ENCODE data around the gene CUEDC2.
"Not testable (repeated sequence)": the region's sequence is repeated elsewhere in the genome, so short reads cannot be mapped to it uniquely, and the experiment has no call there.

The CUEDC2 gene

DNA sequence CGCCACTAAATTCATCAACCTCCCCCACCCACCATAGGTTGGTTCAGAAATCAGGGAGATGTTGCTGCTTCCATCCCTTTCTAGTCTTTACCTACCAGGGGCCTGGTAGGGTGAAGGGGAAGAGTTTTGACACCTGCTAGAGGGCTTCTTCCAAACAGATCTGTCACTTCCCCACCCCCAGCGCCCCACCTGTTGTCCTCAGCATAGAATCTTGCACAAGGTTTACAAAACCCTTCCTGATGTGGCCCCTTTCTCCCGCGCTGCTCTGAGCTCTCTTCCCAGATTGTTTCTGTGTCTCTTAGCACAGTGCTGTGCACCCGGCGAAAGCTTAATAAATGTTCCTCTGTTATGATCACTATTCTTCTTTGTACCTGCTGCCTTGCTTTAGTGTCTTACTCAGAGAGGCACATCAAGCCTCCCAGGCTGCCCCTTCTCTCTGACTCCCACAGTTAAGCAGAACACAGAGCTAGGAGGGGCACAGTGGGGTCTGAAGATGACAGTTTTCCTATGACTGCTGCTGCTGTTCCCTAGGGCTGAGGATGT lies 30.2 kb upstream of the CUEDC2 start:
- no peak overlapping the region for H3K4me3 ChIP-seq (ENCODE audit: low read depth, low read length)
- in situ Hi-C loops (cut with HindIII; ENCODE audit: low sequenced_read_pairs): no loop called here
- no peak for DNase-seq (ENCODE audit: low read depth, low spot score)
- TF ChIP-seq, protein P1, sequence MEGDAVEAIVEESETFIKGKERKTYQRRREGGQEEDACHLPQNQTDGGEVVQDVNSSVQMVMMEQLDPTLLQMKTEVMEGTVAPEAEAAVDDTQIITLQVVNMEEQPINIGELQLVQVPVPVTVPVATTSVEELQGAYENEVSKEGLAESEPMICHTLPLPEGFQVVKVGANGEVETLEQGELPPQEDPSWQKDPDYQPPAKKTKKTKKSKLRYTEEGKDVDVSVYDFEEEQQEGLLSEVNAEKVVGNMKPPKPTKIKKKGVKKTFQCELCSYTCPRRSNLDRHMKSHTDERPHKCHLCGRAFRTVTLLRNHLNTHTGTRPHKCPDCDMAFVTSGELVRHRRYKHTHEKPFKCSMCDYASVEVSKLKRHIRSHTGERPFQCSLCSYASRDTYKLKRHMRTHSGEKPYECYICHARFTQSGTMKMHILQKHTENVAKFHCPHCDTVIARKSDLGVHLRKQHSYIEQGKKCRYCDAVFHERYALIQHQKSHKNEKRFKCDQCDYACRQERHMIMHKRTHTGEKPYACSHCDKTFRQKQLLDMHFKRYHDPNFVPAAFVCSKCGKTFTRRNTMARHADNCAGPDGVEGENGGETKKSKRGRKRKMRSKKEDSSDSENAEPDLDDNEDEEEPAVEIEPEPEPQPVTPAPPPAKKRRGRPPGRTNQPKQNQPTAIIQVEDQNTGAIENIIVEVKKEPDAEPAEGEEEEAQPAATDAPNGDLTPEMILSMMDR (IDR thresholded peaks at IDR 0.05; ENCODE audit: low read depth, low read length): no peak

DNA sequence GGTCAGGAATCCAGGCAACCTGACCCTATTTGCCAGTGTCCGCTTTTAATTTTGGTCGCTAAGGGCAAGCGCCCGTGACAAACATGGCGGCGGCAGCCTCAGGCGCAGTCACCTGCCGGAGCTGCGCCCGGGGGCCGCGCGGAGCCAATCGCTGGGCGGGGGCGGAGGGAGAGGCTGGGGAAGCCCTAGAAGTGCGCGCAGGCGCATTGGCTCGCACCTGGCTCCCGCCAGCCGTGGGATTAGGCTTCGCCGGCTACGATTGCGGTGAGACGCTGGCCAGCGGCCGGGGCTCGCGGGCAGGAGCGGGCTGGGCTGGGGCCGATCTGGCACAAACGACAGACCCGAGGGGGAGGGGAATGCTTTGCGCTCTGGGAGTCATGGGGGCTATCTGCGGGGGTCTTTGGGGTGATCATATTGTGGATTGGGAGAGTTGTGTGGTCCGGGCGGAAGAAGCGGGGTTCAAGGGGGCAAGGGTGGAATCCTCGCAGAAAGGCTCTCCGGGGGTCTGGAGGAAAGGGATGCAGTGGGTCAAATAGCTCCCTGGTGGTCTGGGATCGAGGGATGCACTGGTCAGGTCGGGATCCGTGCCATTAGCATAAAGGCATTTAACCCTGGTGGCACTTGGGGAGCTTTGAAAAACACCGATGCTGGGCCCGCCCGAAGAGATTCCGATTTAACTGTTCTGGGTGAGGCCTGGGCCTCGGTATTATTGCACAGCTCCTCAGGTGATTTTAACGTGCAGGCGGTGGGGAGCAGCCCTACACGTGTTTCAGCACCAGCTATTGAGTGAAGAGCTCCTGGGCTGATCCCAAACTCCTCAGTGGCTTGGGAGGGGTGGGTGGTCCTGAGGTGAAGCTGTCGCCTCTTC lies 29.0 kb upstream of the CUEDC2 start:
- TF ChIP-seq, protein P1 (IDR thresholded peaks at IDR 0.05; ENCODE audit: low read depth, low read length): no peak
- in situ Hi-C loops (cut with HindIII; ENCODE audit: low sequenced_read_pairs): no loop called here
- DNase-seq (ENCODE audit: low read depth, low spot score): peak; percentile 77
- peak overlapping the region; percentile 55 for H3K4me3 ChIP-seq (ENCODE audit: low read depth, low read length)

DNA sequence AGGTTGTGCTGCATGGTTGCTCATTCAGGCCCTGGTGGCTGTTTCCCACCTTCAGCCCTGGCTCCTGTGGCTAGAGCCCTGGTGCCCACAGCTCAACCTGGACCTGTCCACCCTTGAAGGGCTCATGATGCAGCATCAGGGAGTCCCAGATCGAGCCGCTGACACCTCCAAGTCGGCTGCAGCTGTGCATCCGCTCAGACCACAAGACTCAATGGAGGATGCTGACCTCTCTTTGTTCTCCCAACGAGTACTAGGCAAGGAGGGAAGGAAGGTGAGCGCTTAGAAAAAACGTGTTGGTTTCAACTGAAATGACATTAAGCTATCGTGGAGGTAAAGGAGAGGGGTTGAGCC lies 28.4 kb upstream of the CUEDC2 start:
- no peak for DNase-seq (ENCODE audit: low read depth, low spot score)
- peak overlapping the region; percentile 55 for H3K4me3 ChIP-seq (ENCODE audit: low read depth, low read length)
- in situ Hi-C loops (cut with HindIII; ENCODE audit: low sequenced_read_pairs): no loop called here
- TF ChIP-seq, protein P1 (IDR thresholded peaks at IDR 0.05; ENCODE audit: low read depth, low read length): no peak

DNA sequence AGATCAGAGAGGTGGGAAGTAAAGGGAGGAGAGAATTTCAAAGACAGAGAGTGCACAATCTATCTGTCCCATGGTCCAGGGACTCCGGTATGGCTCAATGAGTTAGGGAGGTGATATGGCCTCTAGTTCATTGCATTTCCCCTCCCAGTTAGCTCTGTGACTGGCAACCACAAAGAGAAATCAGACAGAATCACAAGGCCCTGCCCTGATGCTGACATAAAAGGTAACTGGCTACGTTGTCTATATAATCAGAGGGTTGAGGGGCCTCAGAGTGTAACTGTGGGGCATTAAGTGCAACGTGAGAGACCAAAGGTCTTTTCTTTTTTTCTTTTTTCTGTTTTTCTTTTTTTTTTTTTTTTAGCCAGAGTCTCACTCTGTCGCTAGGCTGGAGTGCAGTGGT lies 26.3 kb upstream of the CUEDC2 start:
- DNase-seq (ENCODE audit: low read depth, low spot score): no peak
- H3K4me3 ChIP-seq (ENCODE audit: low read depth, low read length): no peak overlapping the region
- TF ChIP-seq, protein P1 (IDR thresholded peaks at IDR 0.05; ENCODE audit: low read depth, low read length): no peak
- in situ Hi-C loops (cut with HindIII; ENCODE audit: low sequenced_read_pairs): no loop called here

DNA sequence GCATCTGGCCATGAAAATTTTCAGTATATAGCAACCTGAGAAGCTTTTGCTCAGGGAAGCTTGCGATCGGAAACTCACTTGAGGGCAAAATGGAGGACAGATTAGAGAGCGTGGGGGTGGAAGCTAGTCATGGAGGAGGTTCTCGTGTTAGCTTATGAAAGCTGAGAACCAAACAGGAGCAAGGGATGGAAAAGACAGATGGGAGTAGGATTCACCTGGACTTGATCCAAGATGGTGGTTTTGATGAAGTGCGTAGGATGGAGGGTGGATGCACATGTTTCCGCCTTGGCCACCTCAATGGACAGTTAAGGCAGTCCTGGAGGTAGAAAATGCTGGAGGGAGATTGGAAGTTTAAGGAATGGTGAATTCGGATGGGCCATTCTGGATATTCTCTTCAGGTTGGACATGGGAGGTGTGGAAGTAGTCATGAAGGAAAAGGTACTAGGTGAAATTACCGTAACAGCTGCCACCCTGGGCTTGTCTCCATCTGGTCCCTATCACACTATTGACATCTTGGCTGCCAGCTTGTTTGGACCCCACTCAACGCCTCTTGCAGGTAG lies 25.3 kb upstream of the CUEDC2 start:
- H3K4me3 ChIP-seq (ENCODE audit: low read depth, low read length): no peak overlapping the region
- in situ Hi-C loops (cut with HindIII; ENCODE audit: low sequenced_read_pairs): no loop called here
- TF ChIP-seq, protein P1 (IDR thresholded peaks at IDR 0.05; ENCODE audit: low read depth, low read length): no peak
- DNase-seq (ENCODE audit: low read depth, low spot score): no peak

DNA sequence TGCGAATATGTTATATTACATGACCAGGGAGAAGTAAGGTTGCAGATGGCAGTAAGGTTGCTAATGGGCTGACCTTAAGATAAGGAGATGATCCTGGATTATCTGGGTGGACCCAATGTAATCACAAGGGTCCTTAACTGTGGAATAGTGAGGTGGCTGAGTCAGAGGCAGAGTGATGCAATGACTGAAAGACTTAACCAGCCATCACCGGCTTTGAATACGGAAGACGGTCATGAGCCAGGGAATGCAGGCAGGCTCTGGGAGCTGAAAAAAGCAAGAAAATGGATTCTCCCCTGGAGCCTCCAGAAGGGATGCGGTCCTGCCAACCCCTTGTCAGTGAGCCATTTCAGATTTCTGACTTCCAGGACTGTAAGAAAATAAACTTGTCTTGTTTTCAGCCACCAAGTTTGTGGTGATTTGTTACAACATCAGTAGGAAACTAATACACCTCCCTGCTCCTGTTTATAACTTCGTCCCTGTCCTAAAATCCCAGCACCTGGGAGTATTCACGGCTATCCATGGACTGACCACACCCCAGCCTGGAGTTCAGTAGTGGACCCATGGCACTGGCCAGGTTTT lies 23.6 kb upstream of the CUEDC2 start:
- no peak overlapping the region for H3K4me3 ChIP-seq (ENCODE audit: low read depth, low read length)
- DNase-seq (ENCODE audit: low read depth, low spot score): peak; percentile 79
- TF ChIP-seq, protein P1 (IDR thresholded peaks at IDR 0.05; ENCODE audit: low read depth, low read length): no peak
- in situ Hi-C loops (cut with HindIII; ENCODE audit: low sequenced_read_pairs): no loop called here

DNA sequence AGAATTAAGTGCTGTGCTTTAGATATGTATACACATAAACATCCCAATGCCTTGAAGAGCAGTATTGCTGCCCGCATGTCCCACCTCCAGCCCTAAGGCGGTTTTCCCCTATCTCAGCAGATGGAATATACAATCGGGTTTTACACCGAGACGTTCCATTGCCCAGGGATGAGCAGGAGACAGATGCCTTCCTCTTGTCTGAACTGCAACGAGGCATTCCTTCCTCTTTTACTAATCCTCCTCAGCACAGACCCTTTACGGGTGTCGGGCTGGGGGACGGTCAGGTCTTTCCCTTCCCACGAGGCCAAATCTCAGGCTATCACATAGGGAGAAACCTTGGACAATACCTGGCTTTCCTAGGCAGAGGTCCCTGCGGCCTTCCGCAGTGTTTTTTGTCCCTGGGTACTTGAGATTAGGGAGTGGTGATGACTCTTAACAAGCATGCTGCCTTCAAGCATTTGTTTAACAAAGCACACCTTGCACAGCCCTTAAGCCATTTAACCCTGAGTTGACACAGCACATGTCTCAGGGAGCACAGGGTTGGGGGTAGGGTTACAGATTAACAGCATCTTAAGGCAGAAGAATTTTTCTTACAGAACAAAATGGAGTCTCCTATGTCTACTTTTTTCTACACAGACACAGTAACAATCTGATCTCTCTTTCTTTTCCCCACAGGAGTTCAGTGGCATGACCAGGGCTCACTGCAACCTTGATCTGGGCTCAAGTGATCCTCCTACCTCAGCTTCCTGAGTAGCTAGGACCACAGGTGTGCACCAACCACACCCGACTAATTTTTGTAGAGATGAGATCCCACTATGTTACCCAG lies 22.5 kb upstream of the CUEDC2 start:
- DNase-seq (ENCODE audit: low read depth, low spot score); H3K4me3 ChIP-seq (ENCODE audit: low read depth, low read length); in situ Hi-C loops (cut with HindIII; ENCODE audit: low sequenced_read_pairs): not testable (repeated sequence)
